Activated naive CD8-positive, alpha-beta T cell (primary cell): ENCODE data around the gene PITPNB.

Experiments
- H3K27ac Mint-ChIP-seq: one replicate; pipeline ENCODE4 v1.8.0; 2021; ENCODE audit warnings: mixed read lengths
- H3K27me3 Mint-ChIP-seq: one replicate; pipeline ENCODE4 v1.8.0; 2021; ENCODE audit warnings: mixed read lengths
- H3K36me3 Mint-ChIP-seq: one replicate; pipeline ENCODE4 v1.8.0; 2021; ENCODE audit warnings: mixed read lengths
- H3K4me1 Mint-ChIP-seq: one replicate; pipeline ENCODE4 v1.8.0; 2021; ENCODE audit warnings: low read depth, mixed read lengths
- H3K4me3 Mint-ChIP-seq: one replicate; pipeline ENCODE4 v1.8.0; 2021; ENCODE audit warnings: mild to moderate bottlenecking, mixed read lengths
- H3K9me3 Mint-ChIP-seq: one replicate; pipeline ENCODE4 v1.8.0; 2021; ENCODE audit warnings: low read depth, mixed read lengths

Gene PITPNB

DNA sequence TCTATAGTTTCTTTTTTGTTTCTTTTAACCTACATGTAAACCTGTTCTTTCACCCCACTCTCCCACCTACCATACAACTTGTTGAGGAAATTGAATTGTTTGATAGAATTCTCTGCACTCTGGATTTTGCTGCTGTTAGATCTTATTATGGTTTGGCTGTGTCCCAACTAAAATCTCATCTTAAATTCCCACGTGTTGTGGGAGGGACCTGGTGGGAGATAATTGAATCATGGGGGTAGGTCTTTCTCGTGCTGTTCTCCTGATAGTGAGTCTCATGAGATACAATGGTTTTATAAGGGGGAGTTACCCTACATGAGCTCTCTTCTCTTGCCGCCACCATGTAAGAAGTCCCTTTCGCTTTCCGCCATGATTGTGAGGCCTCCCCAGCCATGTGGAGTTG, 15.0 kb upstream of the PITPNB start:
- Mint-ChIP-seq H3K36me3 (peaks cover 2% of the 10 kb centered on the region), H3K4me3 (no peak overlapping the region), H3K27me3 (no peaks in the 10 kb centered on the region), H3K9me3 (no peaks in the 10 kb centered on the region), H3K27ac (no peak overlapping the region), H3K4me1 (no peaks in the 10 kb centered on the region)

DNA sequence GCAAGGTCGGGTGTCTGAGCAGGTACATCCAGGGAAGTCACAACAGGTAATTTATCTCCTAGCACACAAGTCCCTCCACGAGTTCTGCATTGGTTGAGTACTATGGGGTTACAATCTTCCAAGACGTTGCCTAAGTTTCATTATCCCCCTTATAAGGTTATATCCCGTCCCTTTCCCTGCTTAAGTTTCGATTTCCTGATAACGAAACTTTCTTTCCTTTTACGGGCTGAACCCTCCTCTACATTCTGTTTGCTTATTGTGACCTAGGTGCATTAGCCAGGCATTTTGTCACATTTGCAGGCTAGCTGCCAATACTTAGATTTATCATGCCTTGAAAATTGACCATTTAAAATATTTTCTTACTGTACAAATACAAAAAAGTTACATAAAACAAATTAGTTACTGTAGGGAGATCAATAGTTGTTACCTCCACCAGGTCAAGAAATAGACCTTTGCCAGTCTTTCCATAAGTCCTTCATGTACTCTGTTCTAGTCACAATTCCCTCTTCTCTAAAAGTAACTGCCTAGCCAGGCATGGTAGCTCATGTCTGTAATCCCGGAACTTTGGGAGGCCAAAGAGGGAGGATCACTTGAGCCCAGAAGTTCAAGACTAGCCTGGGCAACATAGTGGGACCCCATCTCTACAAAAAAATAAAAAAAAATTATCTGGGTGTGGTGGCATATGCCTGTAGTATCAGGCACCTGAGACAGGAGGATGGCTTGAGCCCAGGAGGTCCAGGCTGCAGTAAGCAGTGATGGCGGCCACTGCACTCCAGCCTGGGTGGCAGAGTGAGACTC, 14.3 kb upstream of the PITPNB start:
- Mint-ChIP-seq H3K27me3 (no peaks in the 10 kb centered on the region), H3K4me3 (no peak overlapping the region), H3K9me3 (no peaks in the 10 kb centered on the region), H3K36me3 (peaks cover 2% of the 10 kb centered on the region), H3K27ac (no peak overlapping the region), H3K4me1 (no peaks in the 10 kb centered on the region)

DNA sequence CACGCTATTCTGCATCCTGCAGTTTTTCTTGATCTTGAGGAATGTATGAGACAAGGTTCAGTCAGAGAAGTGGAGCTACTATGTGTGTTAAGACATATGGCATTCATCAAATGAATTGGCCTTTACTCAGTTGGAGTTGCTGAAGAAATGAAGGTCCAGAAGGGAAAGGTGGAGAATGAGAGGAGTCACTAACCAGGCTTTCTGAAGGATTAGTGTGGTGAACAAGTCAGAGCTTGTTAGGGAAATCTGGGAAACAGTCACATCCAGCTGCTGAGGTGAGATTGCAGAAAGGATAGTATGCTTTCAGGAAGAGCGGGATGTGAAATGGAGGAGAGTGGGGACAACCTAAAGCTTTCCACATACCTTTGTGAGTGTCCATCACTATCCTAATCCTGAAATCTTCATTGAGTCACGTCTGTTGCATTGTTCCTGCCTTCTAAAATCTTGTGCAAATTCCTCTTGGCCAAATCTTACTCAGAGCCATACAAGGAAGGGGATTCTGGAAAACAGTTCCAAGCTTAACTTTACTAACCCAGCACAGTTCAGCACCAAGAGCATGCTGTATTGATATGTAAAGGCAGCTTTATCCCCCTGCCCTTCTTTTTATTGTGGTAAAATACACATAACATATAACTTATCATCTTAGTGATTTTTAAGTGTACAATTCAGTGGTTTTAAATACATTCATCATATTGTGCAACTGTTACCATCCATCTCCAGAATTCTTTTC, 11.4 kb upstream of the PITPNB start:
- Mint-ChIP-seq H3K27ac (no peak overlapping the region), H3K9me3 (no peaks in the 10 kb centered on the region), H3K36me3 (peaks cover 2% of the 10 kb centered on the region), H3K27me3 (no peaks in the 10 kb centered on the region), H3K4me3 (no peak overlapping the region), H3K4me1 (peaks cover 10% of the 10 kb centered on the region)

DNA sequence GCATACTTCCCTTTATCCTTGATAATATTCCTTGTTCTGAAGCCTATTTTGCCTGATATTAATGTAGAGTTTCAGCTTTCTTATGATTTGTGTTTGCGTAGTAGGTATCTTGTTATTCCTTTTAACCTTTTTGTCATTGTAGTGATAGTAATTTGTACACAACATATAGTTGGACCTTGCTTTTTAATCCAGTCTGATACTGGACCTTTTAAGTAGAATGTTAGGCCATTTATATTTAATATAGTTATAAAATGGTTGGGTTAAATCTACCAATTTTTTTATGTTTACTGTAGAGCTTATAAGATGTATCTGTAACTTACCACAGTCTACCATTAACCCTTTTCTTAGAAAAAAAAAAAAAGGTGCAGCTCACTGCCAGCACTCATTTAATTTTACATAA, 8.6 kb upstream of the PITPNB start:
- H3K27me3 Mint-ChIP-seq, result no peaks in the 10 kb centered on the region
- no peak overlapping the region for H3K27ac Mint-ChIP-seq
- H3K36me3 Mint-ChIP-seq, result peaks cover 3% of the 10 kb centered on the region
- no peak overlapping the region for H3K4me3 Mint-ChIP-seq
- H3K9me3 Mint-ChIP-seq, result no peaks in the 10 kb centered on the region
- H3K4me1 Mint-ChIP-seq, result peaks cover 16% of the 10 kb centered on the region

DNA sequence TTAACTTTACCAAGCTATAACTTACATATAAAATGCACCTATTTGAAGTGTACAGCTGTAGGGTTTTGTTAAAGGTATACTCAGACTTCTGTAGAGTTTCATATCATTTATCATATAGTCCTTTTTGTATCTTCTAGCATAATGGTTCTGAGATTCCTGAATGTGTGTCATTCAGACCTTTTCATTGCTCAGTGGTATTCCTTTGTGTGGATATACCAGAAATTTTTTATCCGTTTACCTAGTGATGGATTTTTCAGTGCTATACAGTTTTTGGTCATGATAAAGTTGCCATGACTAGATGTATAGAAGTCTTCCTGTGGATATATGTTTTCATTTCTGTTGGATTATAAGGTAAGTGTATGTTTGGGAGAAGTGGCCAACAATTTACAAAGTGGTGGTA, 6.3 kb upstream of the PITPNB start:
- Mint-ChIP-seq H3K9me3 (no peaks in the 10 kb centered on the region), H3K27me3 (no peaks in the 10 kb centered on the region), H3K36me3 (peaks cover 5% of the 10 kb centered on the region), H3K27ac (no peak overlapping the region), H3K4me1 (peaks cover 31% of the 10 kb centered on the region), H3K4me3 (no peak overlapping the region)

DNA sequence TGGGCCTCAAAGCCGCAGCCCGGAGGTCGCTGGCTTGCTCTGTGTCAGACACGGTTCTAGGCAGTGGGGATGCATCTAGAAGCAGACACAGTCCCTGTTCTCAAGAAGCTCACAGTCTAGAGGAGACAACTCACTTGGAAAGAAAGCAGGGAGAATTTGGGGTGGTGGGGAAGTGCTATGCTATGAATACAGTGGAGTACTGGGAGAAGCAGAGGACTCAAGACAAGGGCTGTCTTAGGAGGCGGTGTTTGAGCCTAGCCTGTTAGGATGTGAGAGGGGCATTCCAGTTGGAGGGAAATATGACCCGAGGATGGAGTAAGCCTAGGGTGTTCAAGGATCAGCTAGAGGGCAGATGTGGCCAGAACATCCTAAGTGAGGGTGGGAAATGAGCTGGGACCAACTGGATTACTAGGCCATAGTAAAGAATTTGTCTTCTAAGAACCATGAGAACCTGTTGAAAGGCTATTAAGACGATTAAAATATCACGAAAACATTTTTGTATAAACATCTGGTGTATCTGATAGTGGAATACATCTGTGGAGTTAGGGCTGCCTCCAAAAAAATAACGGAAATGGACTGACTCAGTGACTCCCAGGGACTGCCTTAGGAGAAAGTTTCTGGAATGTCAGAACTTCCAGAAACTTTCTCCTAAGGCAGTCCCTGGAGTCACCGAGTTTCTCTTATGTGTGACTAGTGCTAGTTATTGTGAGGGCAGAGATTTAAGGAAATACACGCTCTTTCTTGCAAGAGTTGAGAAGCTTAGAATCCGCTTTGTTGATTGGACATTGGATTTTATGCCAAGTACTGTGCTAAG, 1.1 kb upstream of the PITPNB start:
- Mint-ChIP-seq H3K36me3 (peaks cover 12% of the 10 kb centered on the region), H3K27ac (peak overlapping the region; percentile 99), H3K4me3 (peak overlapping the region; percentile 99), H3K27me3 (no peaks in the 10 kb centered on the region), H3K4me1 (peaks cover 56% of the 10 kb centered on the region), H3K9me3 (no peaks in the 10 kb centered on the region)

DNA sequence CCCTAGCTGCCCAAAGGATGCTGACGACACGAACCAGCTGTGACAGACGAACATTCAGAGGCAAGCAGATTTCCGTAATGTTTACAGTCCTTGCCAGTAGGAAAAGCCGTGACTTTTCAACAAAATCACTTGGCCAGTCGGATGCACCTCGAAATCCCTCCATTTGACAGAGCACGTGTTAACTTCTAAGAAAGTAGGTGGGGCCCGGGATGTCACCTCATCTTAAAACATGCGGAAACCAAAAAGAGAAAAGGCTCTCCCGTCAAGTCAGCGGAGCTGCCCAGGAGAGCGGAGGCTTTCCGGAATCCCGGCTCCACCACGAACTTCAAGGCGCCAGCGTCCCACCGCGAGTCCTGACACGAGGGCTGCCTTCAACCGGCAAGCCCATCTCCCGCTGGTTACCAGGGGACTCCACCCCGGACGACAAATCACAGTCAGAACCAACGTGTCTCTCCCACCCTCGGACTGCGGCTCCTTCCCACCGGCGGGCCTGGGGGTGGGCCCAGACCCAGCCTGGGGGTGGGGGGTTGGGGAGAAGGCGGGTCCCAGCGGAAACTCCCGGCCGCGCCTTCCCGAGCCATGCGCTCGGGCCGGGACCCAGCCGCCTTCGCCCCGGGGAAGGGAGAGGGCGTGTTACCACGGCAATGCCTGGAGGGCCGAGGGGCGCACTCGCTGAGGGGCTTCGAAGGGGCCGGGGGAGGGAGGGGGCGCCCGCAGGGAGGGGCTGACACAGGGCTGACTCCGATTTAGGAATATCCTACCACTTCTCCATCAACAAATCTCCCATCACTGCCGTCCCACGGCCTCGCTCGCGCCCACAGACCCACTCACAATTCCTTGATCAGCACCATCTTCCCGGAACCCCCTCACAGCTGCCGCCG, 475 bp downstream of the PITPNB start:
- peak overlapping the region; percentile 99 for H3K27ac Mint-ChIP-seq
- peaks cover 68% of the 10 kb centered on the region for H3K4me1 Mint-ChIP-seq
- no peaks in the 10 kb centered on the region for H3K9me3 Mint-ChIP-seq
- no peaks in the 10 kb centered on the region for H3K27me3 Mint-ChIP-seq
- H3K4me3 Mint-ChIP-seq, result peak overlapping the region; percentile 99
- H3K36me3 Mint-ChIP-seq, result peaks cover 9% of the 10 kb centered on the region

DNA sequence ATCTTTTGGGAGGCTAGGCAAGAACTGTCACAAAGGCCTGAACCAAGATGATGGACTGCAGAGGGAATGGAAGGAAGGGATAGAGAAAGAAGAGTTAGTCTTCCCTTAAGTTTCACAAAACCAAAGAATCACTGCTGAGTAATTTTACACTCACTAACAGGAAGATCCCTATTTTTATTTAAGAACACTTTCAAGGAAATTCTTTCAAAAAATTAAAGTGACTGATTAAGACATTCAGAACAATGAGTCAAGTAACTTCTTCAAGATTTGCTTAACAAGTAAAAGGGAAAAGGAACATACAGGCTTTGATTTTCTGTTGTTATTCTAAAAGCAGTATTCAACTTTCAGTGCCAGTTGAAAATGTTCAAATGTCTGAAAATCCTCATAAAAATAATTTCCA, 3.1 kb downstream of the PITPNB start:
- no peaks in the 10 kb centered on the region for H3K9me3 Mint-ChIP-seq
- H3K4me3 Mint-ChIP-seq, result peak overlapping the region; percentile 64
- H3K27ac Mint-ChIP-seq, result peak overlapping the region; percentile 29
- H3K4me1 Mint-ChIP-seq, result peaks cover 77% of the 10 kb centered on the region
- peaks cover 7% of the 10 kb centered on the region for H3K36me3 Mint-ChIP-seq
- H3K27me3 Mint-ChIP-seq, result no peaks in the 10 kb centered on the region

DNA sequence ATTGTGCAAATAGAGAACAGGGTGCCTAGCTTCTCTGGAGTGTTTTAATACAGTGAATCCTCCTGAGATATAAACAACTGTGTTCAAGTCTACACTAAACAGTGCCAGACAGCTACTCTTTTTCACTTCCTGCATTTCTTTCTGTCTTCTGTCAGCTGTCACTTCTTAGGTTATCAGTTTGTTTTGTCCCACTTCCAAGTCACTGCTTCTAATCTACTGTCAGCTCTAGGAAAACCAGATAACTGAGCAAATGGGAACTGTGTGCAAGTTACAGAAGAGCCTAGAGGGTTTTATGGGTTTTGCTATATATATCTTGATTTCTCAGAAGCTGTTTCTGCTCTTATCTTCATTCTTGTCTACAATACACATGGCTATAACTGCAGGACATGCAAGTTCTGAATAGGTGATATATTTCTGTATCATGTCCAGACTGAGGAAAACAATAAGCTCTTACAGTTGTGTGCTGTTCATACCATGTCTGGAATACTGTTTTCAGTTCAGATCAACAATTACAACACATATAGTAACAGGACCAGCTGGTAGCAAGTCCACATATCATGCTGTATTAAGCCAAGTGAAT, 5.8 kb downstream of the PITPNB start:
- H3K9me3 Mint-ChIP-seq, result no peaks in the 10 kb centered on the region
- no peak overlapping the region for H3K27ac Mint-ChIP-seq
- no peaks in the 10 kb centered on the region for H3K27me3 Mint-ChIP-seq
- H3K4me3 Mint-ChIP-seq, result no peak overlapping the region
- H3K4me1 Mint-ChIP-seq, result peaks cover 65% of the 10 kb centered on the region
- H3K36me3 Mint-ChIP-seq, result peaks cover 11% of the 10 kb centered on the region

DNA sequence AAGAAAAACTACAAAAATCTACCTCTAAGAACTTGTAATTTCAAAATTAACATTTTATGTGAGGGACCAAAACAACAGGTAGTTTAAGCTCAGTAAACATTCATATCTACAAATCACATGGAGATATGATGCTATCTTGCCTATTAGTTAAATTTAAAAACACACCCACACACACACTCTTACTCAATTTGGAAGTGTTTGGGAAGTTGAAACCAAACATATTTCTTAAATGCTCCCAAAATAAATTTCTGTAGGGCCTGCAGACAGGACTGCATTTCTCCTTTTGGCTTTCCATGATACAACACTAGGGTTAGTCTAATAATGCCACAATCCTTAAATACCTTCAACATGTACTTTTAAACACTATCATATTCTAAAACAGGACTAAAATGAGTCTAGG, 7.0 kb downstream of the PITPNB start:
- H3K27me3 Mint-ChIP-seq, result no peaks in the 10 kb centered on the region
- no peaks in the 10 kb centered on the region for H3K9me3 Mint-ChIP-seq
- no peak overlapping the region for H3K4me3 Mint-ChIP-seq
- peaks cover 63% of the 10 kb centered on the region for H3K4me1 Mint-ChIP-seq
- peaks cover 11% of the 10 kb centered on the region for H3K36me3 Mint-ChIP-seq
- H3K27ac Mint-ChIP-seq, result no peak overlapping the region

DNA sequence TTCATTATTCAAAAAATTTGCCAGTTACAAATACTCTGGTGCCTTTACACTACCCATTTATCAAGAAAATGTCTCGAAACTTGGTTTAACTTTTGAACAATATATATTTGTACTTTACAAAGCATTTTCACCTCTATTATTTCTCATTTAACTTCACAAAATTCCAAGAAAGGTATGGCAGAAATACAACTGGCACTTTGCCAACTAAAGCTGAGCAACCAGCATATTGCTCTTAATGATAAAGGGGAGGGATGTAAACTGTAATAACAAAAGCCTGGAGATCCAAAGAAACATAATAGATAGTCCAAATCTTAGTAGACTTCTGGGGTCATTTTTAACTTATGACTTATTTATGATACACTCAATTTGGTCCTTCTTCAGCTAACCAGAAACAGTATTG, 7.7 kb downstream of the PITPNB start:
- peaks cover 65% of the 10 kb centered on the region for H3K4me1 Mint-ChIP-seq
- H3K36me3 Mint-ChIP-seq, result peaks cover 10% of the 10 kb centered on the region

DNA sequence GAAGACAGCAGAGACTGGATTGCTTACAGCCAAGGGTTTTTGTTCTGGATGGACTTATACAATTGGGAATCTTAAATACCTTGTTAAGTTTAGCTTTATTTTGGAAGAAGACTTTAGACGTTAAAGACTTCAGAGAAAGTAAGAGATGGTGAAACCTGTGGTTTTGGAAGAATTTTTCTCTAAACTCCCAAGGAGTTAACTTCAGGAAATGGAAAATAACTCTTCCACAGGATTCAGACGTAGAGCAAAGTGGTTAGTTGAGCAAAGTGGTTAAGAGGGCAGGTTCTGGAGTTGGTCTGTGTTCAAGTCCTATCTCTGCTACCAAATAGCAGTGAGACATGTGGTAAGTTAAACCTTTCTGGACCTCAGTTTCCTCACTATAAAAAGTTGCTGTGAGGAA, 12.8 kb downstream of the PITPNB start:
- Mint-ChIP-seq H3K27ac (no peak overlapping the region), H3K36me3 (peaks cover 23% of the 10 kb centered on the region), H3K4me1 (peaks cover 56% of the 10 kb centered on the region), H3K9me3 (no peaks in the 10 kb centered on the region), H3K4me3 (no peak overlapping the region), H3K27me3 (no peaks in the 10 kb centered on the region)

More for the DNA sequence above, 7.7 kb downstream of the PITPNB start:
- Mint-ChIP-seq H3K4me3 (no peak overlapping the region), H3K9me3 (no peaks in the 10 kb centered on the region), H3K27me3 (no peaks in the 10 kb centered on the region), H3K27ac (no peak overlapping the region)

DNA sequence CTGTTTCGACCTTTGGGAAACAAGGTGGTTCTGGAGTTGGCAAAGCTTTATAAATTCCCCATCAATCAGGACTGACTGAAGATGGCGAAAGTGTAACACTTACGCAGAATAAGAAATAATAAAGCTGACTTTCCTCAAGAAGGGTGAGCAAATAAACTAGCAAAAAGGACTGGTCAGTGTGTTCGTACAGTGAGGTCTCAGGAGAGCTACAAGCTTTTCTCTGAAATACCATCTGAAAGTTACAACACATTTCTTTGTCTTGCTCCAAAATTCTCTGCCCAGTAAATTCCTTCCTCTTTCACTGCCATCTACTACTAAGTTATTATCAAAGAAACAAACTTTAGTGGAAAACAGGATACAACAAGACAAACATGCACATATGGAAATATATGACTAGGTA, 13.4 kb downstream of the PITPNB start:
- Mint-ChIP-seq H3K27ac (no peak overlapping the region), H3K9me3 (no peaks in the 10 kb centered on the region), H3K4me3 (no peak overlapping the region), H3K4me1 (peaks cover 57% of the 10 kb centered on the region), H3K36me3 (peaks cover 27% of the 10 kb centered on the region), H3K27me3 (no peaks in the 10 kb centered on the region)
